GM10248 (cell line): Measurements from ENCODE around the gene PITX1.

Source experiments
- CTCF ChIA-PET: fragments of 300-600 bp; sonication (Branson Sonifier 250); formaldehyde crosslinking; extraction: SDS; loops from one replicate; lab custom pipeline; 2021; ENCODE audit warnings: antibody characterized with exemption; lab: Yijun Ruan, JAX
- POLR2A ChIA-PET: fragments of 350-650 bp; sonication (Branson Sonifier 250); formaldehyde crosslinking; extraction: SDS; loops from one replicate; lab custom pipeline; 2020; ENCODE audit warnings: antibody characterized with exemption; lab: Yijun Ruan, JAX
- DNase-seq: peaks from one replicate; pipeline ENCODE4 v3.0.0; 2012; ENCODE audit errors: extremely low spot score
- CTCF ChIP-seq: IDR thresholded peaks from 2 replicates; pipeline ENCODE4 v1.5.1; 2012; ENCODE audit warnings: mild to moderate bottlenecking, low read depth; ENCODE audit errors: extremely low read depth, missing control alignments, control extremely low read depth

Gene PITX1

GRCh38 chr5:135034963-135035677, 1.1 kb upstream of the PITX1 start:
- ChIA-PET POLR2A (no interaction called here), CTCF (interaction anchor here (0.9 kb wide), 1 partner anchor 11 kb away, joined by 3 read pairs; no protein-coding TSS in a partner anchor)
- no peak for TF ChIP-seq CTCF
- DNase-seq, result no peak

DNA sequence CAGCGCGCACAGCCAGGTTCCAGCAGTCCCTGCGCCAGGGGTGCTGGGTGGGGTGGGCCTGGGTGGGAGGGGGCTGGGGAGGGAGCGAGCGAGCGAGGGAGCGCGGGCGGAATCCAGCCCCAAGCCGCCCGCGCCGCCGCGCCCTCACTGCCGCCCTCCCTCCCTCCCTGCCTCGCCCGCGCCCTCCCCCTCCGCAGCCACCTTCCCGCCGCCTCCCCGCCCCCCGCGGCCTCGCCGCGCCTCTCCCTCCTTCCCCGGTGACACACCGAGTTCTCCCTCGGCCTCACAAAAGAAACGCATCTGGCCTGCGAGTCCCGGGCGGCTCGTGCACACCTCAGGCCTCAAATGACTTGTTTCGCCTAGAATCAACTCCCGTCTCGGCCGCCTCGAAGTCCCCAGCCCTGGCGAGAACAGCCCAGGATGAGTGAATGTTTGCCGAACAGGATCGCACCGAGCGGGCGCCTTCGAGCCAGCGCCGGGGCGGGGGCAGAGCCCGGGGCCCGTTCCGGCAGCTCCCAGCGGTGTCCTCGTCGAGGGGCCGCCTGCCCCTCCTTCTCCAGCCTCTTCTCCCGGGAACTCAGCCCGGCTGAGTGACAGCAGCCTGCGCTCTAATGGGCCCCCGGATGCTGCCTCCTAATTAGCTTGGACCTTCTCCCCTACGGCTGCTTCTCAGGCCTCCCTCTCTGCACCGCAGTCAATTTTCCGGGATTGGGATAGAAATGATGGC, 371 bp upstream of the PITX1 start:
- TF ChIP-seq CTCF, result no peak
- DNase-seq, result no peak
- CTCF ChIA-PET, result no interaction called here
- POLR2A ChIA-PET, result no interaction called here

DNA sequence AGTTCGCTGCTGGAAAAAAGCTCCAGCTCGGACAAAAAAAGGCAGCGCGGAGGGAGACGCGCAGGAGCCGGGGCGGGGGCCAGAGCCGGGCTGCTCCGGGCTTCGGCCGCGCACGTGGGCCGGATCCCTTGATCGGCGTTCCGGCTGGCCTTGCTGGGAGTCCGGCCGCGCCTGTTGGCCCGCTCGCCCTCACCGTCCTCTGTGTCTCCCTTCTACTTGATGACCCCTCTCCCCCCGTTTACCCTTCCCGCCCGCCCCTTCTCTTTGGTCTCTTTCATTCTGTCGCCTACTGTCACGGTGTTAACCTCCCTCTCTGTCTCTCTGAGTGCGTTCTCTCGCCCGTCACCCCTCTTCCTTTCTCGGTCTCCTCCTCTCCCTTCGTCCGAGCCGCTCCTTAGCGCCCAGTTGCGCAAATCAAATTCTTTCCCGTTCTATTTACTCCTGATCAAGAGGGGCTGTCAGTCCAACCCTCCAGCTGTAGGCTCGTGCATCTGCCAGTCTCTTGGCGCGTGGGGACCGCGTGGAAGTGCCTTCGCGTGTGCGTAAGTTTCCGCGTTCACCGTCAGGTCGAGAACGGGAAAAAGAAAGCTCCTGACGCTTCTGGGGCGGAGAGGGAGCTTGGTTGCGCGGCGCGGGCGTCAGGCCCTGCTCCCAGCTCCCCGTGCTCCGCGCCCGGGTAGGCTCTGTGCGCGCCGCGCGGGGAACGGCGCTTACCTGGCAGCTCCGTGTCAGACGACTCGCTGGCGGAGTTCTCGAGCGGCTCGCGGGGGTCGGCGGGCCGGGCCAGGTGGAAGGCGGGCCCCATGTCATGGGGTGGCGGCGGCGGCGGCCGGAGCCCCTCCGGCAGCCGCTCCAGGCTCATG, 798 bp downstream of the PITX1 start:
- ChIA-PET POLR2A (no interaction called here), CTCF (interaction anchor here (1.4 kb wide), 1 partner anchor 158 kb away, joined by 3 read pairs; no protein-coding TSS in a partner anchor)
- DNase-seq, result no peak
- TF ChIP-seq CTCF, result no peak

DNA sequence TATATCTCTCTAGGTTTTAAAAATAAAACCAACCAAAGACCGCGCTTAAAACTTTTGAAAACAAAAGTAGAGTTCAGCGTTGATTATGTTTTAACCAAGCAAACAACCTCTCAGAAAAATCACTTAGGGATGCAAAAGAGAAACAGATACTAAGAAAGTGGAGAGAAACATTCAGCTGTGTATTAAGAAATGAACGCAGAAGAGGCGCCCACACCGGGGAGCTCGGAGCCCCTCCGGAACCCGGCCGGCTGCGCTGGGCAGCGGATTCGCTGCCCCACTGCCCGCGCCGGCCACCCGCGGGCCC, 1.4 kb downstream of the PITX1 start:
- ChIA-PET CTCF (interaction anchor here (1.4 kb wide), 1 partner anchor 159 kb away, joined by 3 read pairs; no protein-coding TSS in a partner anchor), POLR2A (no interaction called here)
- no peak for DNase-seq
- no peak for TF ChIP-seq CTCF

GRCh38 chr5:135031813-135032694, 2.0 kb downstream of the PITX1 start:
- ChIA-PET POLR2A (no interaction called here), CTCF (no interaction called here)
- DNase-seq, result no peak
- no peak for TF ChIP-seq CTCF
